Effector memory CD4-positive, alpha-beta T cell (primary cell): ENCODE data around the gene GREM2.

ENCODE experiments used
- DNase-seq, 3 donors: peaks; one replicate each; pipeline ENCODE4 v3.0.0-alpha.2; 2020
- H3K27ac ChIP-seq: 2 replicates; pipeline ENCODE4 v1.7.0; 2013; ENCODE audit warnings: mild to moderate bottlenecking, low read length, moderate library complexity; ENCODE audit not compliant: insufficient read depth, poor library complexity, severe bottlenecking
- H3K27me3 ChIP-seq: replicated peaks from 2 replicates; pipeline ENCODE4 v1.7.0; 2013; ENCODE audit warnings: mild to moderate bottlenecking, low read length; ENCODE audit not compliant: insufficient read depth, control insufficient read depth, poor library complexity, severe bottlenecking
- H3K36me3 ChIP-seq: 2 replicates; pipeline ENCODE4 v1.7.0; 2013; ENCODE audit warnings: mild to moderate bottlenecking, low read length, moderate library complexity; ENCODE audit not compliant: control insufficient read depth, insufficient read depth
- H3K4me1 ChIP-seq: 2 replicates; pipeline ENCODE4 v1.7.0; 2013; ENCODE audit warnings: low read length, mild to moderate bottlenecking; ENCODE audit not compliant: control insufficient read depth, insufficient read depth, poor library complexity, severe bottlenecking
- H3K4me3 ChIP-seq: 2 replicates; pipeline ENCODE4 v1.7.0; 2013; ENCODE audit warnings: low read length, low read depth, mild to moderate bottlenecking; ENCODE audit not compliant: insufficient read depth, poor library complexity, severe bottlenecking
- H3K9me3 ChIP-seq: 2 replicates; pipeline ENCODE4 v1.7.0; 2013; ENCODE audit warnings: mild to moderate bottlenecking, low read length, moderate library complexity; ENCODE audit not compliant: control insufficient read depth

GREM2 gene

GRCh38 chr1:240527086-240527485 is 84.9 kb downstream of the GREM2 start:
- DNase-seq, result no peak

GRCh38 chr1:240526312-240526711 is 85.6 kb downstream of the GREM2 start:
- no peaks in the 10 kb centered on the region for H3K27me3 ChIP-seq
- H3K9me3 ChIP-seq, result no peaks in the 10 kb centered on the region
- H3K27ac ChIP-seq, result no peak overlapping the region
- no peaks in the 10 kb centered on the region for H3K36me3 ChIP-seq
- no peaks in the 10 kb centered on the region for H3K4me1 ChIP-seq
- H3K4me3 ChIP-seq, result no peak overlapping the region
- no peak for DNase-seq

More at GRCh38 chr1:240527086-240527485, 84.9 kb downstream of the GREM2 start:
- H3K4me3 ChIP-seq, result no peak overlapping the region
- H3K9me3 ChIP-seq, result no peaks in the 10 kb centered on the region
- no peaks in the 10 kb centered on the region for H3K36me3 ChIP-seq
- H3K27ac ChIP-seq, result no peak overlapping the region
- H3K27me3 ChIP-seq, result no peaks in the 10 kb centered on the region
- H3K4me1 ChIP-seq, result no peaks in the 10 kb centered on the region

GRCh38 chr1:240524356-240525069 is 87.4 kb downstream of the GREM2 start:
- DNase-seq, result no peak
- Histone ChIP-seq H3K27me3 (no peaks in the 10 kb centered on the region), H3K36me3 (no peaks in the 10 kb centered on the region), H3K4me1 (no peaks in the 10 kb centered on the region), H3K9me3 (no peaks in the 10 kb centered on the region), H3K27ac (no peak overlapping the region), H3K4me3 (no peak overlapping the region)

- DNase-seq, result no peak
- H3K27me3 ChIP-seq, result no peaks in the 10 kb centered on the region
- no peaks in the 10 kb centered on the region for H3K4me1 ChIP-seq
- H3K4me3 ChIP-seq, result no peak overlapping the region
- H3K27ac ChIP-seq, result no peak overlapping the region
- no peaks in the 10 kb centered on the region for H3K9me3 ChIP-seq
- H3K36me3 ChIP-seq, result no peaks in the 10 kb centered on the region
Measured at GRCh38 chr1:240522122-240522822, 89.7 kb downstream of the GREM2 start.

- no peaks in the 10 kb centered on the region for H3K9me3 ChIP-seq
- H3K27ac ChIP-seq, result no peak overlapping the region
Measured at GRCh38 chr1:240517891-240518290, 94.1 kb downstream of the GREM2 start.

GRCh38 chr1:240516069-240516468 is 95.9 kb downstream of the GREM2 start:
- H3K4me1 ChIP-seq, result no peaks in the 10 kb centered on the region
- no peaks in the 10 kb centered on the region for H3K36me3 ChIP-seq
- H3K27ac ChIP-seq, result no peak overlapping the region
- DNase-seq, result no peak
- H3K9me3 ChIP-seq, result no peaks in the 10 kb centered on the region
- no peak overlapping the region for H3K4me3 ChIP-seq
- H3K27me3 ChIP-seq, result no peaks in the 10 kb centered on the region

More at GRCh38 chr1:240517891-240518290, 94.1 kb downstream of the GREM2 start:
- DNase-seq, result no peak
- Histone ChIP-seq H3K4me1 (no peaks in the 10 kb centered on the region), H3K4me3 (no peak overlapping the region), H3K36me3 (no peaks in the 10 kb centered on the region), H3K27me3 (no peaks in the 10 kb centered on the region)

GRCh38 chr1:240515505-240515904 is 96.5 kb downstream of the GREM2 start:
- no peak overlapping the region for H3K27ac ChIP-seq
- H3K36me3 ChIP-seq, result no peaks in the 10 kb centered on the region
- H3K4me3 ChIP-seq, result no peak overlapping the region
- H3K9me3 ChIP-seq, result no peaks in the 10 kb centered on the region
- H3K4me1 ChIP-seq, result no peaks in the 10 kb centered on the region
- H3K27me3 ChIP-seq, result no peaks in the 10 kb centered on the region
- no peak for DNase-seq

DNA sequence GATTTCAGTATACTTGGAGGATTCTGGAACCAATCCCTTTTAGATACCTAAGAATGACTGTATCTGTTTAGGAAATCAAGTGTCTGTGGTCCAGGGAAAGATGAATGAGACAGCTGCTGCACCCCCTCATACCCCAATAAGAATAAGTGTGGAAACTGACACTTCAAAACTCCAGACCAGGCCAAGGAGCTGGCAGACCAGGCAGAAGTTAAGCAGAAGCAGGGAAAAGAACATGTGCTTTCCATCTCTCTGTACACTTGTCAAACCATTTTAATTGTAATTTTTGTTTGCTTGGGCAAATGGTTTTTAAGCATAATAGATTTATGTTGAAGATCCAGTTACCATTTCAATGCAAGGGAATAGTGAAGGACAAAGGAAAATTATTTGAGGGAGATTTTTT is 100.2 kb downstream of the GREM2 start:
- DNase-seq, result no peak
- no peaks in the 10 kb centered on the region for H3K4me1 ChIP-seq
- H3K36me3 ChIP-seq, result no peaks in the 10 kb centered on the region
- H3K27me3 ChIP-seq, result no peaks in the 10 kb centered on the region
- no peak overlapping the region for H3K27ac ChIP-seq
- no peak overlapping the region for H3K4me3 ChIP-seq
- no peaks in the 10 kb centered on the region for H3K9me3 ChIP-seq

DNA sequence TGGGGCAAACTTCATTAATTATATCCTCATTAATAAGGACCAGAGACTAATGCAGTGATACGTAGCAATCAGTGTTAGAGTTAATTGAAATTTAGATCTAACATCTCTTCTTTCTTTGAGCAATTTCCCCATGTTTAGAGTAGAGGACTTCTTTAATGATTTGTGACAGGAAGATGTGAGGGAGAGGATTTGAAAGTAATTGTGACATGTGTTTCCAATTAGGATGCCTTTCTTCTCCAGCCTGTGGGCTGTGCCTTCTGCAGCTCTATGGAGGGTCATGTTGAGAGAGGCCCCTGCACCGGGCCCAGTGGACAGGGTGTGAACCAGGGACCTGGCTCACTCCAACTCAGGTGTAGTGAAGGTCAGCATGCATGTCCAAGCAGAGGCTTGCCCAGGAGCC is 103.0 kb downstream of the GREM2 start:
- no peaks in the 10 kb centered on the region for H3K9me3 ChIP-seq
- H3K36me3 ChIP-seq, result no peaks in the 10 kb centered on the region
- H3K27ac ChIP-seq, result no peak overlapping the region
- H3K27me3 ChIP-seq, result no peaks in the 10 kb centered on the region
- H3K4me3 ChIP-seq, result no peak overlapping the region
- DNase-seq, result no peak
- no peaks in the 10 kb centered on the region for H3K4me1 ChIP-seq

- Histone ChIP-seq H3K36me3 (no peaks in the 10 kb centered on the region), H3K9me3 (no peaks in the 10 kb centered on the region), H3K27me3 (no peaks in the 10 kb centered on the region), H3K4me3 (no peak overlapping the region), H3K27ac (no peak overlapping the region), H3K4me1 (no peaks in the 10 kb centered on the region)
- DNase-seq, result no peak
Measured at GRCh38 chr1:240508201-240508600, 103.8 kb downstream of the GREM2 start.
